NK-92 (cell line): ENCODE data around the gene ZDHHC7.

Source experiments
- DNase-seq: peaks from one replicate; lab custom pipeline; 2025; ENCODE audit not compliant: unreplicated experiment; lab: John Stamatoyannopoulos, UW

The ZDHHC7 gene

DNA sequence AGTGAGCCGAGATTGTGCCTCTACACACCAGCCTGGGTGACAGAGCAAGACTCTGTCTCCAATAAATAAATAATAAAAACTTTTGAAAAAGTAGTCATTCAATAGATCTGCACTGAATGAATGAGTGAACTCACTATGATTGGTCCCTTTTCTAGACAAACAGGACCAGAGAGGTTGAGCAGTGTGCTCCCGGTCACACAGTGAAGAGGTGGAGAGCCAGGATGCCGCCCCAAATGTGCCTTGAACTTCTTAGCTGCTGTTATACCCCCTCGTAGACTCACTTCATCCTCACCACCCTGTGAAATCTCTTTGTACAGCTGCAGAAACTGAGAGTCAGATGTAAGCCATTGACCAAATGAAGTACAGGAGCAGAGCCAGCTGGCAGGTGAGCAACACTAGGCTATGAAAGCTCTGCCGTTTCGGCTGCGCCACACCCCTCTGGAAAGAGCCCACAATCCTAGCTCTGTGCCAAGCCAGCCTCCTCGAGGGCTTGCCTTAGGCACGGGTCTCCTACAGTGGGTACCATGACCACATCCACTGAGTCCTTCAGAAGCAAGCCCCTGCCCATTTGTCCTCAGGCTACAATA, 8.4 kb upstream of the ZDHHC7 start:
- no peak for DNase-seq

DNA sequence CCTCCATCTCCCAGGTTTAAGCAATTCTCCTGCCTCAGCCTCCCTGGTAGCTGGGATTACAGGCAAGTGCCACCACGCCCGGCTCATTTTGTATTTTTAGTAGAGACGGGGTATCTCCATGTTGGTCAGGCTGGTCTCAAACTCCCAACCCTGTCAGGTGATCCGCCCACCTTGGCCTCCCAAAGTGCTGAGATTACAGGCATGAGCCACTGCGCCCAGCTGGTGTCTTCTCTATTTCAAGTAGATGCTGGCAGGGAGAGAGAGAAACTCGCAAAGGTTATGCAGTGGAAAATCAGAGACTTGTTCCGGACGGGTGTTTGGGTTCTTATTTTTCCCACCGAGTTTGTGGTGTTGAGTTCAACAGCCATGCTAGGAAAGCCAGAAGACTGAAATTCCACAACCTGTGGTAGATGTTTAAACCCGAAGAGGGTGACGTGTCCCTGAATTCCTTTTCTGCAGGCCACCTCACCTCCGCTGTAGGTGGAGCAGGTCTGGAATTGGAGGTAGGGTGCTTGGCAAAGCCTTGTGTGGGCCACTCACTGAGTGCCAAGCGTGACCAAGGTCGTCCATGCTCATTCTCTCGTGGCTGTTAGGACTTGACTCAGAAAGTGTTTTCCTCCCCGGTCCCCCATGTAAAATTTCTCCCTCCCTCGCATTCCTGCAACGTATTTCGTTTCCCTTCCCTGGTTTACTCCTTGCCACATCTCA, 7.3 kb upstream of the ZDHHC7 start:
- no peak for DNase-seq

DNA sequence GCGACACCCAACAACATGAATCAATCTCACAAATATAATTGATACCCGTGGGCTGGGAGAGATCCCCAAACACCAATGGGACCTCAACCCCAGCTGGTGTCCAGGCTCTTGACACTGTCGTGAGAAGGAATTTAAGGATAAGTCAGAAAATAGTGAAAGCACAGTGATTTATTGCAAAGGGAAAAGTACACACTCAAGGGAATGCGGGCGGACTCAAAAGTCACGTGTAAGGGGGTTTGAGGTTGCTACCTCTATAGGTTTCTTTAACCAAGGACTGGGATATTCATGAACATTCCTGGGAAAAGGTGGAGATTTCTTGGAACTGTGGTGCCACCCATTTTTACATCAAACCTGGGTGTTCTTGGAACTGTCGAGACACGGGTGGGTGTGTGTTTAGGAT, 6.3 kb upstream of the ZDHHC7 start:
- no peak for DNase-seq

DNA sequence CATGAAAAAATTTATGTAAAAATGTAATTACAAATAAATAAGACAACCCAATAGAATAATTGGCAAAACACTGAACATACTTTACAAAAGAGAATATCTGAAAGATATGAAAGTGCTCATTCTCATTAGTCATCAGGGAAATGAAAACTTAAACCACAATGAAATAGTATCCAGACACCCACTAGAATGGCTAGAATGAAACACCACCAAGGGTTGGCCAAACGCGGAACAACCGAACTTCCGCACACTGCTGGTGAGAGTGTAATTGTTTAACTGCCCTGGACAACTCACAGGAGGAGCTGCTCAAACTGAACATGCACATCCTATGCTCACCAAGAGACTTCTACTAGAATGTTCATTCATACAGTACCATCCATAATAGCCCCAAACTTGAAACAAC, 5.8 kb upstream of the ZDHHC7 start:
- DNase-seq = no peak

DNA sequence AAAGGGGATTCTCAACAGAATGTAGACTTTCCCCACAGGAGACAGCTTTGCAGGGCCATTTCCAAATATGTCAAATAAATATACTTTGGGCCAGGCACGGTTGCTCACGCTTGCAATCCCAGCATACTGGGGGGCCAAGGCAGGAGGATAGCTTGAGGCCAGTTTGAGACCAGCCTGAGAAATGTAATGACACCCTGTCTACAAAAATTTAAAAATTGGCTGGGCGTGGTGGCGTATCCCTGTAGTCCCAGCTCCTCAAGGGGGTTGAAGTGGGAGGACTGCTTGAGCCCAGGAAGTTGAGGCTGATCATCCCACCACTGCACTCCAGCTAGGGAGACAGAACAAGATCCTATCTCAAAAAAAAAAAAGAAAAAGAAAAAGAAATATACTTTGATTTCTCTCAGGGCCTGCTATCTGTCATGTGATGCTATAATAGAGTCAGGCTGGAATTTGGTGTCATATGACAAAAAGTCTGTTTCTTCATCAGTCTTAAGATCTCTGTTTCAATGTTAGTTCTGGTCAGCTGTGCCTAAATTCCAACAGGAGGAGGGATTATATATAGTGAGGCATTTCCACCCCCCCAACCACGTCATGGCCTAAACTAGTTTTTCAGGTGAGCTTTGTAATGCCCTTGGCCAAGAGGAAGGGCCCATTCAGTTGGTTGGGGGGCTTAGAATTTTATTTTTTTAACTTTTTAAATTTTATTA, 4.3 kb upstream of the ZDHHC7 start:
- DNase-seq = no peak

DNA sequence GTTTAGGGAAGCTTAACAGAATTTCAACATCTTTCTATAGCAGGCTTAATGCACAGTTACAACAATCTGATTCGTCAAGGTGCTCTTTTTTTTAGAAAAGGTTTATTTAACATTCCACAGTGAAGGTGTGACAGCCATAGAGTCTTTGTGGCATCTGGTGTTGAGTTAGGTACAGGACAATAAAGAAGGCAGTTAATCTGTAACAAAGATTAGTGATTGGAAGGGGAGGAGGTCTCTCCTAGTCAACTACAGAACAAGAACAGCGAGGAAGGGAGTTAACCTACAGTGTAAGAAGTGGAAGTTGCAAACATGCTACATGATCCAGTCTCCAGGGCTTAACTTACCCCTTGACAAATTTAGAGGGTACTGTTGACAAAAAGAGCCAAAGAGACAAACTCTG, 3.0 kb upstream of the ZDHHC7 start:
- no peak for DNase-seq

DNA sequence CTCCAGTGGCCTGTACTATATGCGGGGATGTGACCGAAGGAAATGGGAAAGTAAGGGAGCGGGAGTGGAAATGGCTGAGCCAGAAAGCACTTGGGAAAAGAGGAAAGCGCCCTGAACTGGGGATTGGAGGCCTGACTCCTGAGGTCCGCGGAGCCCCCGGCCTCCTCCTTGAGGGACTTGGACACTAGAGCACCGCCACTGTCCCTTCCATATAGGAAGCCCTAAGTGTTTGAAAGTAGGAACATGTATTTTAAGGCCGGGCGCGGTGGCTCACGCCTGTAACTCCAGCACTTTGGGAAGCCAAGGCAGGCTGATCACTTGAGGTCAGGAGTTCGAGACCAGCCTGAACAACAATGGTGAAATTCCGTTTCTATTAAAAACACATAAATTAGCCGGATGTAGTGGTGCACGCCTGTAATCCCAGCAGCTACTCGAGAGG, 530 bp upstream of the ZDHHC7 start:
- no peak for DNase-seq

DNA sequence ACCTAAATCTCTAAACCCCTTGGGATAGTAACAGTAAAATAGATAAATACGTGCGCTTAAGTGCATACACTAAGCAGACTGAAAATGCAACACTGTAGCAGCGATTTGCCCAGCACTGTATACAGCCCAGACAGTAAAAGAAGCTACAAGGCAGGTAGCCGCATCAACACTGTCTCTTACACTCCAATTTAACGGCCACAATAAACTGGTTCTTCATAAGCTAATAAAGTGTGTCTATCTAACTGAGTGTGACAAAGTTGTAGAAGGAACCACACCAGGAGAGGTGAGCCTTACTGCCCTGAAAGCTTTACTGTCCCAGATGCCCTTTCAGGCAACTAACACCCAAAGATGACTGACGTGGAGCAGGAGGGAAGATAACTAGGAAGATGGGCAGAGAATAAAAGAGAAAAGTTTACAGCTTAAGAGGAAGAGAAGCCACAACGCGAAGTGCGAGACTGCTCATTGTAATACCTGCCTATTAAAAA, 847 bp downstream of the ZDHHC7 start:
- DNase-seq = no peak

DNA sequence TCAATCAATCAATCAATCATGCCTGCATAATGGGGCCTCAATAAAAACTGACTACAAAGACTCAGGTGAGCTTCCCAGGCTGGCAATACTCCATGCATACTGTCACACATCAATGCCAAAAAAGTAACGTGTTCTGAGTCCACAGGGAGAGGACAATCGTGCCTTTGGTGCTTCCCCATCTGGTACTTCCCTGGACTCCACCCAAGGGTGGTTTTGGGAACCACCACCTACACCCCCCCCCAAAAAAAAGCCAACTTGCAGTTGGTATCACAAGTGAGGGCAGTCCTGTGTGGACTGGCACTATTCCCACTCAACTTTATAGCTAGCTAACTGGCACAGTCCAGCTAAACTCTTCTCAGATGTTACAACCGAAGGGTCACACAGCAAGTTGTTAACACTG, 3.1 kb downstream of the ZDHHC7 start:
- DNase-seq = no peak

DNA sequence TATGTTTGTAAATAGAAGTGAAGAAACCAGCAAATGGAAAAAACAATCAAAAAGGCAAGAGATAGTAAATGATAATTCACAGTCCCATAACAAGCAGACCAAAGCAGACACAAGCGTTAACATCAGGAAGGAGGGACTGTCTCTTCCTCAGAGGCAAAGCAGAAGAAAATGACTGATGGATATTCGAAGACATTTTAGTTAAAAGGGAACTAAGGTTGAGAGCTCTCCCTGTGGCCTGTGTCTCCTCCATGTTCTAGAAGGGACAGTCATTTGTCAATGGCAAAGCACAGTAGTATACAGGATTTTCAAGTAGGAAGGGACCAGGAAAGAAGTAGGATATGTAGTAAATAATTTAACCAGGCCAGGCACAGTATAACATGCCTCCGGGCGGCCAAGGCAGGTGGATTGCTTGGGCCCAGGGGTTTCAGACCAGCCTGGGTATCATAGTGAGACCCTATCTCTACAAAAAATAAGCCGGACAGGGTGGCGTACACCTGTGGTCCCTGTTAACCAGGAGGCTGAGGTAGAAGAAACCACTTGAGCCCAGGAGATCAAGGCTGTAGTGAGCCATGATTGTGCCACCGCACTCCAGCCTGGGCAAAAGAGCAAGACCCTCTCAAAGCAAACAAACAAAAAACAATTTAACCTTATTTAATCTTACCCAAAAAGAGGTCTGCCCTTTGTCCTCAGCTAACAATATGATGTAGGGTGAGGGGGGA, 3.7 kb downstream of the ZDHHC7 start:
- no peak for DNase-seq

DNA sequence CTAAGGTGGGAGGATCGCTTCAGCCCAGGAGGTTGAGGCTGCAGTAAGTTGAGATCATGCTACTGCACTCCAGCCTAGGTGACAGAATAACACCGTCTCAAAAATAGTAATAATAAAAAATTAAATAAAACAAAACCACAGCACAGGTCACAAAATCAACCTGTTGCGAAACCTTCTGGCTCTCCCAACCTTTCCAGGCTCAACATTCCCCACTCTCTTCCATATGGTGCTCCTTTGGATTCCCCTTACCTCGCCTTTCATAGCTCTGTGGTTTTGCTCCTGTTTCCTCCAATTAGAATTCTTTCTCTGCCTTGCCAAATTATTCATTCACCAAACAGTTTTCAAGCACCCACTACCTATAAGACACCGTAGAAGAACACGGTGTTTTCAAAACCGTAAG, 4.7 kb downstream of the ZDHHC7 start:
- DNase-seq = no peak

DNA sequence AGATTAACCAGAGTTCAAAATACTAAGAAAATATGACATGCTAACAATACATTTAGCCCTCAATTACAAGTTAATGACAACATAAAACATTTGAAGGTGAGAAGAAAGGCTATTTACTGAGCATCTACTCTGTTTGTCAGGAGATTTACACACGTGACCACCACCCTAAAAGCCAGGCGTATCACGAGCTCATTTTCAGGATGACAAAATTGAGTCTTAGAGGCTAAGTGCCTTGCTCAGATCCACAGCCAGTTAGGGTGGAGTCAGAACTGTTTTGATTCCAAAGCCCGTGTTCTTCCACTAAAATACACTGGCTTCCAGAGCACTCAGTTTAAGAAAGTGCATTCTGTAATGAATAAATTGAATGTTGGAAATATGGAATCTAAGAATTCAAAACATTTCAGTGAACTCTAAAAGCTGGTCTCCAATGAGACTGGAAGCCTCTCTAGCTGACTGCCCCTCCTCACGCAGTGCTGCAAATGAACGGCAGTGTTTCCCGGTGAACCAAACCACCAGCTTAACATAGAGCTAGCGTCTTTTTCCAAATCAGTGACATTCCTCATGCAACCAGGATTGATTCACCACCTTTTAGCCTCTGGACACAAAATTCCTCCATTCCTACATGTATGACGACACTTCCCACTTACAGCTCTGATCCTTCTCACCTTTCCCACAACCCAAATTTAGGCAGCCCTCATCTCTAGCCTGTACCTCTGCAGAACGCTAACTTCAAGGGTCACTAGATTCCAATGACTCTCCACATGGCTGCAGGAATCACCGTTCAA, 5.9 kb downstream of the ZDHHC7 start:
- no peak for DNase-seq

DNA sequence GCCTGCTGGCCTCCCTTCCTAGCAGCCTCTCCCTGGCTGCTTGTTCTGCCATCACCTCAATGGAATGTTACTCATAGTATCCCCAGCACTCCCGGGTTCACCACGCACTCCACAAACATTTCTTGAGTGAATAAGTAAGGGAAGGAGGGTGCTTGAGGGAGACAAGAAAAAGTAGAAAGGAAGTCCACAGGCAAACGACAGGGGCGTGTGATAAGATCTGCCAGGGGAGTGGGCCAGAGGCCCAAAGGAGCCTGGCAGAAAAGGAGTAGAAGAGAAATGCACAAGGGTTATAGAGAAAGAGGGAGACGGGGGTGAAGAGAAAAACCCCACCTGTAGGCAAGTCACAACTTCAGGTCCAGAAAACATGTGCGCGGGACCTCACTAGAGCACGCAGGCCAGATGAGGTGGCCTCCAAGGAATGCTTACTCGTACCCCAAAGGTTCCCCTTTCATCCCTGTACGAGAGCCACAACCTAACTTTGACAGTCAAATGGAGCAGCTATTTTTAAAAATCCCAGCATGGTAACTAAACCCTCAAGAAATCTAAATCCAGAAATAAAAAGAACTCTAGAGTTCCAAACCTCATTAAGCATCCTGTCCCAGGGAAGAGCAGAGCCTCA, 6.6 kb downstream of the ZDHHC7 start:
- no peak for DNase-seq

DNA sequence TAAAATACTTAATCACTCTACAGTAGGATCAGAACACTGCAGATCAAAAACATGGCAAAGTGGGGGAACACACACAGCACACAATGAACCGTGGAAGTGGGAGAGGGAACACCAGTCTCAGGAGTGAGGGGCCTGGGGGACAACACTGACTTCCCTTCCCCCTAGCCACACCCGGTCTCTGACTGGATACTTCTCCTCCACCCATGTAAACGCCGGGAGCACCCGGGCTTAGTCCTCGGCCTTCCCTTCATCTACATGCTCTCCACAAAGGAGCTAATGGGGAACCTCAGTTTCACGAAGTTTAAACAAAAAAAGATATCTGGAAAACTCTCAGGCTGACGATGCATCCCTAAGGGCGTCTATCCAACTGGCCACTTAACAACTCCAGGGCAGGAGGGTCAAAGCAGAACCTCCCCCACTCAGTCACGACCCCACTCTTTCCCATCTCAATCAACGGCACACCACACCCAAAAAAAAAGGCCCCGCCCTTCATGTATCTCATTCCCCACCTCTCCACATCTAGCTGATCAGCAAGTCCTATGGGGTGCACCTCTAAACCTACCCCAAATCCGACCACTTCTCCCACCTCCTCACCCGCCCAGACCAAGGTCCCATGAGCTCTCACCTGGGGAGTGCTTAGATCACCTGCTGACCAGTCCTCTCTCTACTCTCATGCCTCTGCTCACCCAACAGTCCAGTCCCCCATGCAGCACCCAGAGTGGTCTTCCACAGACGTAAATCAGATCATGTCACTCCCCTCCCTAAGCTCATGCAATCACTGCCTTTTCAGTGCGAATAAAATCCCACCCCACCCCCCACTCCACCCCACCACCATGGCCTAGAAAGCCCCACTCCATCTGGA, 7.4 kb downstream of the ZDHHC7 start:
- DNase-seq = no peak

DNA sequence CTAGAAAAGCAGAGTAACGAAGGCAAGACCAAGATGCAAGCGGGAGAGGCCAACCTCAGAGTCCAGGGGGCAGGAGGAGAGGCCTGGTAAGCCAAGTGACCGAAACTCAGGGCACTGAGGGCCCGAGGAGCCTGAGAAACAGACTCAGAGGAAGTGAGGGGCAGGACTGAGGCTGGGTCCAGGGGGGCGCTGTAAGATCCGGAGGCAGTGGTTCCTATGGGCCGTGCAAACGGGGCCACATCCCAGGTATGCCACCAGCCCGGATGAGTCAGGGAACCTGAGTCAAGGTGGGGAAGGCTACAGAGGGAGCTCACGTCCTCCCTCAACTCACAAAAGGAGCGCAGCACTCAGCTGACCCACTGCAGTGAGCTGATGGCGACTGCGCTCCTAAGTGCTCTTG, 8.3 kb downstream of the ZDHHC7 start:
- no peak for DNase-seq

DNA sequence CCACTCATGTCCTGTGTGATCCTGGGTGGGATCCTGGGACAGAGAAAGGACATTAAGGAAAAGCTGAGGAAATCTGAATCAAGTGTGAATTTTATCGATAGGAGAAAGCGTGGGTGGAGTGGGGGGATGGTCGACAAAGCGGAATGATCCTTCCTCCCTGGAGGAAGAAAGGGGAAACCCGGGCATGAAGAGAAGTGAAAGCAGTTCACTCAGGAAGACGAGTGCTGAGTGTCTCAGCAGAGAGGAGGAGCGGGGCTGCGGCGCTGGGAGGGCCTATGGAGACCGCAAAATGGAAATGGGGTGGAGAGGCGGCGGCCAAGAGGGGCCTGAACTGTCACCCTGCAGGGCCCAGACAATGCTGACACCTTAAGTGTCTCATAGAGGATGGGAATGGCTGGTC, 8.7 kb downstream of the ZDHHC7 start:
- no peak for DNase-seq

DNA sequence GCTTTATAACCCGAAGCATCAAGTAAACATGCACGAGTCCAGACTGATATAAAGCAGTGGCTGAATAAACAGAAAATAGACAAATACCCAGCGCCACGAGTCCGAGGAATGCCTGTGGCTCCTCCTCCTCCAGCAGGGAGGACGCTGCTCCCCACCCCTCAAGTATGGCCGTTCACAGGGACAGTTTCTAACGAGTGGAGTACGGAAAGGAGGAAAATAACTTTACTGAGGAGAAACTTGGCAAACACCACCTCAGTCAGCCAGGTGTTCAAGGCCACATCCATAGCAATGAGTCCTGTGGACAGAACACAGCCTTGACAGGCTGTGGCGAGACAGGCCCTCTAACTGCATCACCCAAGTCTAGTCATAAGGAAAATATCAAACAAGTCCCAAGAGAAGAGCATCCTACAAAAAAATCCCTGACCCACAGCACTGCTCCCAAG, 9.2 kb downstream of the ZDHHC7 start:
- DNase-seq = no peak

DNA sequence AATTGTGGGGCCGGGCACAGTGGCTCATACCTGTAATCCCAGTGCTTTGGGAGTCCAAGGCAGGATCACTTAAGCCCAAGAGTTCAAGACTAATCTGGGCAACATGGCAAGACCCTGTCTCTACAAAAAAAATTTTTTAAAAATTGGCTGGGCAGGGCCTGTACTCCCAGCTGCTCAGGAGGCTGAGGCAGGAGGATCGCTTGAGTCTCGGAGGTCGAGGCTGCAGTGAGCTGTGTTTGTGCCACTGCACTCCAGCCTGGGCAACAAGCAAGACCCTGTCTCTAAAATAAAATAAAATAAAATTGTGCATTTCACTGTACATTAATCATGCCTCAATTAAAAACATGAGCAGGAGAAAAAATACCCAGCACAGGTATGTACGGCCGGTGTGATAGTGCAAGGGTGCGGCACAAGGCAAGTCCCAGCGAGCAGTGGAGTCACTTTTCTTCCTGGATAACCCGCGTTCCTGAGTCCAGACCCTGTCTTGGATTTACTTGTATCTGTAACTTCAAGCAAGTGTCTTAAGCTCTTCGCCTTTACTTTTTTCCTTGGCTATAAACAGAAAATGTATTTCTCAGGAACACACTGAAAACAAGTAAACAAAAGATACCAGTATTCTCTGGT, 11.4 kb downstream of the ZDHHC7 start:
- DNase-seq = no peak

DNA sequence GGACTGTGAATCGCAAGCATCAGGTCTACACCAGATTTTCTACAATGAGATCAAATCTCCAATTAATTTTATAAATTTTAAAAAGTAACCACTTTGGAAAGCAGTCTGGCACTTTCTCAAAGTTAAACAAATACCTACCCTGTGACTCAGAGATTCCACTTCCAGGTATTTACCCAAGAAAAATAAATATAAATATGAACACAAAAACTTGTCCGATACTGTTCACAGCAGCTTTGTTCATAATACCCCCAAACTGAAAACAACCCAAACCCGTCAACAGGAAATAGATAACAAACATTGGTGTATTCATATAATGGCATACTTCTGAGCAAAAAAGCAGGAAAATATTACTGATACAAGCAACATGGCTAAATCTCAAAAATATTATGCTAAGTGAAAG, 12.1 kb downstream of the ZDHHC7 start:
- DNase-seq = no peak
